ENCODE measurements around the gene ZIC5.

The ZIC5 gene

GRCh38 chr13:99965329-99966000 lies 6.1 kb downstream of the ZIC5 start:
- Histone ChIP-seq H3K4me1 (ENCODE audit: insufficient read depth, poor library complexity, severe bottlenecking) (no peaks in the 10 kb centered on the region), H3K4me3 (ENCODE audit: severe bottlenecking) (no peak overlapping the region), H3K9me3 (ENCODE audit: severe bottlenecking) (no peaks in the 10 kb centered on the region), H3K36me3 (ENCODE audit: low read depth) (no peaks in the 10 kb centered on the region), H3K27me3 (ENCODE audit: insufficient read depth, poor library complexity, severe bottlenecking) (peaks cover 95% of the 10 kb centered on the region), H3K27ac (ENCODE audit: poor library complexity, severe bottlenecking) (no peak overlapping the region)
- no peak for TF ChIP-seq CTCF (IDR thresholded peaks at IDR 0.05; ENCODE audit: poor library complexity, severe bottlenecking)
- ATAC-seq (ENCODE audit: low read depth) (no peak), DNase-seq (ENCODE audit: low spot score) (no peak)

GRCh38 chr13:99963816-99964339 lies 7.7 kb downstream of the ZIC5 start:
- no peak for ATAC-seq (ENCODE audit: low read depth)
- Histone ChIP-seq H3K27ac (ENCODE audit: poor library complexity, severe bottlenecking) (no peak overlapping the region), H3K27me3 (ENCODE audit: insufficient read depth, poor library complexity, severe bottlenecking) (peaks cover 98% of the 10 kb centered on the region), H3K9me3 (ENCODE audit: severe bottlenecking) (no peaks in the 10 kb centered on the region), H3K4me3 (ENCODE audit: severe bottlenecking) (no peak overlapping the region), H3K36me3 (ENCODE audit: low read depth) (no peaks in the 10 kb centered on the region), H3K4me1 (ENCODE audit: insufficient read depth, poor library complexity, severe bottlenecking) (no peaks in the 10 kb centered on the region)
- DNase-seq (ENCODE audit: low spot score): no peak
- TF ChIP-seq CTCF (IDR thresholded peaks at IDR 0.05; ENCODE audit: poor library complexity, severe bottlenecking): no peak

GRCh38 chr13:99962242-99962641 lies 9.3 kb downstream of the ZIC5 start:
- no peak overlapping the region for H3K27ac ChIP-seq (ENCODE audit: poor library complexity, severe bottlenecking)
- peaks cover 98% of the 10 kb centered on the region for H3K27me3 ChIP-seq (ENCODE audit: insufficient read depth, poor library complexity, severe bottlenecking)
- H3K4me3 ChIP-seq (ENCODE audit: severe bottlenecking): no peak overlapping the region
- ATAC-seq (ENCODE audit: low read depth) (no peak), DNase-seq (ENCODE audit: low spot score) (no peak)
- no peak for TF ChIP-seq CTCF (IDR thresholded peaks at IDR 0.05; ENCODE audit: poor library complexity, severe bottlenecking)
- H3K9me3 ChIP-seq (ENCODE audit: severe bottlenecking): no peaks in the 10 kb centered on the region
- H3K4me1 ChIP-seq (ENCODE audit: insufficient read depth, poor library complexity, severe bottlenecking): no peaks in the 10 kb centered on the region
- H3K36me3 ChIP-seq (ENCODE audit: low read depth): no peaks in the 10 kb centered on the region

- no peaks in the 10 kb centered on the region for H3K36me3 ChIP-seq (ENCODE audit: low read depth)
- H3K27me3 ChIP-seq (ENCODE audit: insufficient read depth, poor library complexity, severe bottlenecking): peaks cover 98% of the 10 kb centered on the region
- H3K27ac ChIP-seq (ENCODE audit: poor library complexity, severe bottlenecking): no peak overlapping the region
- no peaks in the 10 kb centered on the region for H3K9me3 ChIP-seq (ENCODE audit: severe bottlenecking)
- H3K4me1 ChIP-seq (ENCODE audit: insufficient read depth, poor library complexity, severe bottlenecking): no peaks in the 10 kb centered on the region
- DNase-seq (ENCODE audit: low spot score) (no peak), ATAC-seq (ENCODE audit: low read depth) (no peak)
- no peak for TF ChIP-seq CTCF (IDR thresholded peaks at IDR 0.05; ENCODE audit: poor library complexity, severe bottlenecking)
- H3K4me3 ChIP-seq (ENCODE audit: severe bottlenecking): no peak overlapping the region
These were observed 9.9 kb downstream of the ZIC5 start for GRCh38 chr13:99961636-99962035.

GRCh38 chr13:99960663-99961311 lies 10.8 kb downstream of the ZIC5 start:
- Histone ChIP-seq H3K4me3 (ENCODE audit: severe bottlenecking) (no peak overlapping the region), H3K36me3 (ENCODE audit: low read depth) (no peaks in the 10 kb centered on the region), H3K9me3 (ENCODE audit: severe bottlenecking) (no peaks in the 10 kb centered on the region), H3K27ac (ENCODE audit: poor library complexity, severe bottlenecking) (no peak overlapping the region), H3K4me1 (ENCODE audit: insufficient read depth, poor library complexity, severe bottlenecking) (no peaks in the 10 kb centered on the region), H3K27me3 (ENCODE audit: insufficient read depth, poor library complexity, severe bottlenecking) (peaks cover 98% of the 10 kb centered on the region)
- ATAC-seq (ENCODE audit: low read depth) (no peak; the same call in 2 of the 3 replicates), DNase-seq (ENCODE audit: low spot score) (peak; percentile 34)
- no peak for TF ChIP-seq CTCF (IDR thresholded peaks at IDR 0.05; ENCODE audit: poor library complexity, severe bottlenecking)
